NCI-H1694 (cell line): ENCODE results near the gene KSR1.
"Not testable (repeated sequence)": the region's sequence is repeated elsewhere in the genome, so short reads cannot be mapped to it uniquely, and the experiment has no call there.

ENCODE experiments used
- DNase-seq: peaks from one replicate; lab custom pipeline; 2025; lab: John Stamatoyannopoulos, UW

KSR1 gene

GRCh38 chr17:27657620-27658019 is 201.4 kb downstream of the KSR1 start:
- DNase-seq, result no peak

GRCh38 chr17:27659683-27660082 is 203.4 kb downstream of the KSR1 start:
- DNase-seq, result no peak

DNA sequence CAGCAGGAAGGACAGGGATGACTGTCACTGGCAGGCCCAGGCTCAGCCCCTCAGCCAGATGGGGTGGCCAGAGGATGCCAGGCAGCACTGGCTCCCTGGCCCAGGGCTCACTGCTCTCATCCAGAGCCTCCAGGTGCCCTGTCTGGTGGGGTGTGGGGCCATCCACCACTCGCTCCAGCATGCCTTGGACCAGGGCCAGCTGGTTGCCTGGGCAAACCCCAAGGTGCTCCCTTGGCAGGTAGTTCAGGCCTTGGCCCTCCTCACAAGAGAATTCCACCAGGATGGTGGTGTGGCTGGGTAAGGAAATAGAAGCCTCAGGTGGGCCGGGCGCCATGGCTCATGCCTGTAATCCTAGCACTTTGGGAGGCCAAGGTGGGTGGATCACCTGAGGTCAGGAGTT is 204.2 kb downstream of the KSR1 start:
- no peak for DNase-seq

- DNase-seq, result no peak
Observed at GRCh38 chr17:27663936-27664605, 207.8 kb downstream of the KSR1 start.

GRCh38 chr17:27664606-27664965 is 208.3 kb downstream of the KSR1 start:
- DNase-seq, result no peak

DNA sequence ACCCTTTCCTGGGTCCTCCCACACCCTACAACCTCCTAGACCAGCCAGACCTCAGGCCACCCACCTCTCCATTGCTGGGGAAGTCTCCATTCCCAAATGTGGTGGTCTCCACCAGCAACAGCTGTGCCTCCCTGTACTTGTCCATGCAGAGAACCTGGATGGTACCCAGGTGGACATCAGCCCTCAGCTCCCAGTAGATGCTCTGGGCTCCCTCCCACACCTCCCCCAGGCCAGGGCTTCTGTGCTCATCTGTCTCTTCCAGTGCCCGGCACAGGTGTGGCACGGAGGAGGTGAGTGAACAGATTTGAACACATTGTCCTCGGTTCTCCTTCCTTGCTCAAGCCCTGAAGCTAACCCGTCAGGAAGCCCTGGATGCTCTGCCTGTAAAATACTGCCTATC is 209.3 kb downstream of the KSR1 start:
- DNase-seq, result no peak

DNA sequence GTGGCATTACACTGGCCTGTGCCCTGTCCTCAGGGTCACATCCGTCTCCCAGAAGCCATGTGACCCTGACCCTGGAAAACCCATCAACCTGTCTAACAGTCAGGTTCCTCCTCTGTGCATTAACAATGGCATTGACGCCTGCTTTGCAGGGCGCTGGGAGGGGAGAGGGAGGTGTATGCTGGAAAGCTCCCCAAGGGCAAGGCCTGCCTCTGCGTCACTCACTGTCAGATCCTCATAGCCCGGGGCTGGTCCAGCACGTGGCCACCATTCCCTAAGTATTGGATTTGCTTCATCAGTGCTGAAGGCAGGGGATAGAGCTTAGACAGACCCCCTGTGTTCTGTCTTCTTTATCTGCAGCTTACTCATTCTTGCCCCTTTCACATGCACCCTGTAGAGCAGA is 210.0 kb downstream of the KSR1 start:
- DNase-seq, result not testable (repeated sequence)

- DNase-seq, result no peak
Observed at GRCh38 chr17:27666831-27667560, 210.7 kb downstream of the KSR1 start.

DNA sequence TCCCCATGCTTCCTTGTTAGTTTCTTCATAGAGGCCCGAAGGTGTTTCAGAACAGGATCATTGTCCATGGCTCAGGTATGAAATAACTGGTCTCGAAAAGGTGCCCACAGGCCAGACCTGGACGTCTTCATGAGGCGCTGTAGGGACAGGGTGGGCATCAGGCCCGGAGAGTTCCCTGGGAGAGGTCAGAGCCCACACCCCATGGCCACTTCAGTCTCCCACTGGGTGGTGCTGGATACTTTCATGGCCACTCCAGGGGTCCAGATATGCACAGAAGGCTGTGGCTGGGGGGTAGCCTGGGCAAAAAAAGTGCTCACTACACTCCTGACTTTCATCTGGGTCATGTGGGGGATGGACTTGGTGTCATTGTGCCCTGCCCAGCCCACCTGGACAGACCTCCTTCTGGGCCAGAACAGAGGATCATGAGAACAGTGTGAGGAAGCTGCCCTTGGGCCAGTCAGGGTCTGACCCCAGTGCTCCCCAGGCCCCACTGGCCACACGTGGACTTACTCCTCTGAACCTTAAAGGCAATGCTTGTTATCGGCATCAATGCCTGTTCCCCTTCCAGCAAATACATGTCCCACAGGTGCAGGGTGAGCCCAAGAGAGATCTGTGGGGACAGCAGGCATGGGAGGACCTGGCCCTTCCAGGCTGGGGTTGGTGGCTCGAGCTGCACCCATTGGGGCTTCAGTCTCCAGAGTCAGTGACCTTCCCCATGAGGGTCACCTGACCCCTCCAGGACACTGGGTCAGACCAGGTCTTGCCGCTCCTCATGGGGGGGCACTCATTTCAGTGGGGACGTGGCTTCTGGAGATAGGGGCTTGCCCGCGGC is 211.6 kb downstream of the KSR1 start:
- no peak for DNase-seq

- DNase-seq, result no peak
Observed at GRCh38 chr17:27668488-27668823, 212.2 kb downstream of the KSR1 start.

DNA sequence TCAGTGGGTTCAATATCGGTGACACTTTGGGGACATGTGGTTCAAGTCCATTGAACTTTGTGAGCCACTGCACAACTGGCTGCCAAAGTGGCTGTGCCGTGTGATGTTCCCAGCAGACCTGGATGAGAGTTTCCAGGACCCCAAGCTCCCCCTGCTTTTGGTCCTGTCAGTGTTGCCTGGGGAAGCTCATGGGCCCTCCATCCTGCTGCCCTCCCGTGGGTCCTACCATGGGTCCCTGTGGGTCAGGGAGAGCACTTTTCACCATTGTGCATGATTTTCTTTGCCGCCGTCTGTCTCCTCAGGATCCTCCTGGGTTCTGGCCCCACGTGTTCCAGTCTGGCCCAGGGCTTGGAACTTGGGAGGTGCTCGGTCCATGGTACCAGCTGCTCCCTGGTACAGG is 212.9 kb downstream of the KSR1 start:
- no peak for DNase-seq

DNA sequence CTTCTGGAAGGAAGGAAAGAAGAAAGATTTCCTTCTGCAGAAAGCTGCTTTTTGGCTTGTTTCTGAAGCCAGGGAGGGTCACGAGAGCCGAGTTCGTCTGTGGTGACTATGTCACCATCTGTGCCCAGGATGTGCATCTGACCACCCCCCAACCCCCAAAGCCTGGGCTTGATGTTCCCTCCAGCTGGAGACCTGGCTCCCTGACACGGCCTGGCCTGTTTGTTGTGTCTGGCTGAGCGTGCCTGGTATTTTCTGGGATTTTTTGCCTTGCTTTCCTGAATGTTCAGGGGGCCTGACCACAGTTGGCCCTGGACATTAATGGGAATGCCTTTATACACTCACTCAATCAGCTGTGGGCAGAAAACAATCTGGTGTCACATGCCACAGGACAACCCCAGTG is 213.6 kb downstream of the KSR1 start:
- no peak for DNase-seq

GRCh38 chr17:27670791-27671590 is 214.7 kb downstream of the KSR1 start:
- DNase-seq, result no peak

DNA sequence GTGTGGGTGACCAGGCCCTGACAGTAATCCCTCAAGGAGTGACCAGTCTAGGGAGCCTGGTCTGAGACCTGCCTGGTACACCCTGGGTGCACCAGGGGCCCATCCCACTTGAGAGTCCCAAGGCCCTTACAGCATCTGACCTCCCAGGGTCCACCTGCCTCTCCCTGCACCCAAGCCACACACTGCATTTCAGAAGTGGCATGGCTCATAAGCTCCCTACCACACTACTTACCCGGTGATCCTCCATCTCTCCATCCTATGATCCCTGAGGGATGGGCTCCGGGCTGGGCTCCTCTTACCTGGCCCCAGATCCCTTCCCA is 215.3 kb downstream of the KSR1 start:
- DNase-seq, result no peak

GRCh38 chr17:27671977-27672480 is 215.8 kb downstream of the KSR1 start:
- not testable (repeated sequence) for DNase-seq

DNA sequence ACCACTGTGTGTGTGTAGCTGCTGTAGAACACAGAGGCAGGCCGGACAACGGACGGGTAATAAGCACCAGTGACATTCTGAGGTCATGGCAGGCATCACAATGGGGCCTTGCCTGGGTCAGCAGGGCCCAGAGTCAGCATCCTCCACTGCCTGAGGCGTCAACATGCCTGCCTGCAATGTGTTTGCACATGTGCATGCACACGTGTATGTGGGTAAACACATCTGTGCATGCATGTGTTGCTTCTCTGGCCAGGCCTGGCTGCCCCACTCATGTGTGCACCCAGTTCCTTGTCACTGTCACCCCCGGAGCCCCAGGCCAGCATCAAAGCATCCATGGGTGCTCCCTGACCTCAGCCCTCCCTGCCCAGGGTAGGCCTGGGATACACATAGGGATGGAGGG is 218.1 kb downstream of the KSR1 start:
- no peak for DNase-seq
